ENCODE measurements around the gene MYO1C.
A peak's percentile ranks its signal among the peaks of the same experiment; 100 is the strongest.
"Not testable (repeated sequence)": the region's sequence is repeated elsewhere in the genome, so short reads cannot be mapped to it uniquely, and the experiment has no call there.

The MYO1C gene

GRCh38 chr17:1492249-1493206 lies at the start of gene MYO1C:
MYO1C (minus strand) TSS chr17:1492686; CDS start chr17:1492487, 199 bp downstream.
- DNase-seq, result no peak

GRCh38 chr17:1541367-1541904 lies 49.0 kb upstream of the MYO1C start:
- DNase-seq, result no peak

GRCh38 chr17:1539811-1540210 lies 47.3 kb upstream of the MYO1C start:
- no peak for DNase-seq

GRCh38 chr17:1535737-1536136 lies 43.3 kb upstream of the MYO1C start:
- DNase-seq, result no peak

- DNase-seq, result no peak
These were observed 41.3 kb upstream of the MYO1C start for GRCh38 chr17:1533661-1534325.

GRCh38 chr17:1532836-1533602 lies 40.5 kb upstream of the MYO1C start:
- DNase-seq, result peak; percentile 62

- no peak for DNase-seq
These were observed 37.4 kb upstream of the MYO1C start for GRCh38 chr17:1529863-1530262.

GRCh38 chr17:1526876-1527275 lies 34.4 kb upstream of the MYO1C start:
- peak; percentile 14 for DNase-seq

- DNase-seq, result no peak
These were observed 30.1 kb upstream of the MYO1C start for GRCh38 chr17:1522626-1523025.

- DNase-seq, result no peak
These were observed 28.7 kb upstream of the MYO1C start for GRCh38 chr17:1521086-1521640.

- no peak for DNase-seq
These were observed 27.2 kb upstream of the MYO1C start for GRCh38 chr17:1519678-1520077.

- DNase-seq, result no peak
These were observed 25.9 kb upstream of the MYO1C start for GRCh38 chr17:1518410-1518809.

GRCh38 chr17:1516388-1517161 lies 24.1 kb upstream of the MYO1C start, which contains the start of gene INPP5K:
INPP5K (minus strand) TSS chr17:1516612; CDS start chr17:1516499, 113 bp downstream.
- peak; percentile 98 for DNase-seq

- peak; percentile 66 for DNase-seq
These were observed 23.3 kb upstream of the MYO1C start for GRCh38 chr17:1515640-1516387.

- no peak for DNase-seq
These were observed 19.9 kb upstream of the MYO1C start for GRCh38 chr17:1512351-1512750.

GRCh38 chr17:1511756-1512321 lies 19.4 kb upstream of the MYO1C start:
- no peak for DNase-seq

GRCh38 chr17:1511290-1511689 lies 18.8 kb upstream of the MYO1C start:
- DNase-seq, result no peak

GRCh38 chr17:1509290-1509881 lies 16.9 kb upstream of the MYO1C start:
- DNase-seq, result no peak

GRCh38 chr17:1508709-1509108 lies 16.2 kb upstream of the MYO1C start:
- not testable (repeated sequence) for DNase-seq

- DNase-seq, result no peak
These were observed 14.3 kb upstream of the MYO1C start for GRCh38 chr17:1506649-1507267.

Measured in CD4-positive, alpha-beta T cell treated with Interleukin-17A for 4 hours (primary cell).